GM03348 (cell line): ENCODE results near the gene ANKRD31.

ENCODE experiments used
- DNase-seq: peaks from one replicate; pipeline ENCODE4 v3.0.0; 2012; ENCODE audit warnings: low spot score

ANKRD31 gene

DNA sequence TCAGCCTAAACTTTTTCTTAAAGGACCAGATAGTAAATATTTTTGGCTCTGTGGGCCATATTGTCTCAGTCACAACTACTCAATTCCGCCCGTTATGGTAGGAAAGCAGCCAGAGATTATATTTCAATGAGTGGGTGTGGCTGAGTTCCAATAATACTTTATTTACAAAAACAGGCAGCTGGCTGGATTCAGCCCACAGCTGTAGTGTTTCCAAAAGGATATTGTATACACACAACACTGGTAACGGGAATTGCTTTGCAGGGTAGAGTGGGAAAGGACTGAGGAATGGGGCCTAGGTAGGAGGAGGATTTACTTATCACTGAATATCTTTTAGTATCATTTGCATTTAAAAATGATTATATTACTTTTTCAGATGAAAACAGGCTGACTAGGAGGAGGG is 205.3 kb downstream of the ANKRD31 start:
- DNase-seq = no peak

DNA sequence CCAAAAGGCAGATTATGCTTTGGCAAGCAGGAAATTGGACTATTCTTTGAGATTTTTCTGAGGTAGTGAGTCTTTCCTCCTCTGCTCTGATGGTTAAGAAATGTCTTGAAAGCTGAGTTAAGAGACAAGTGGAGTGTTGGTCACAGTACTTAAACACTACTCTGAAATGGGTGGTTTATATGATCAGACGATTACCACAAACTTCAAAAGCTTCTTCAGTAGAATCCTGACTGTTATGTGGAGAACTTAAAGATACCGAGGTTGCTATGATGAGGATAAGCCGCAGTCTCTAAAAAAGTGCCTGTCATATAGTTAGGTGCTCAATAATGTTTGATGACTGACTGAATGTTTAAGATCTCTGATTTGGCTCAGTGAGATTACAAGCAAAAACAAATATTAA is 208.6 kb downstream of the ANKRD31 start:
- DNase-seq = no peak

DNA sequence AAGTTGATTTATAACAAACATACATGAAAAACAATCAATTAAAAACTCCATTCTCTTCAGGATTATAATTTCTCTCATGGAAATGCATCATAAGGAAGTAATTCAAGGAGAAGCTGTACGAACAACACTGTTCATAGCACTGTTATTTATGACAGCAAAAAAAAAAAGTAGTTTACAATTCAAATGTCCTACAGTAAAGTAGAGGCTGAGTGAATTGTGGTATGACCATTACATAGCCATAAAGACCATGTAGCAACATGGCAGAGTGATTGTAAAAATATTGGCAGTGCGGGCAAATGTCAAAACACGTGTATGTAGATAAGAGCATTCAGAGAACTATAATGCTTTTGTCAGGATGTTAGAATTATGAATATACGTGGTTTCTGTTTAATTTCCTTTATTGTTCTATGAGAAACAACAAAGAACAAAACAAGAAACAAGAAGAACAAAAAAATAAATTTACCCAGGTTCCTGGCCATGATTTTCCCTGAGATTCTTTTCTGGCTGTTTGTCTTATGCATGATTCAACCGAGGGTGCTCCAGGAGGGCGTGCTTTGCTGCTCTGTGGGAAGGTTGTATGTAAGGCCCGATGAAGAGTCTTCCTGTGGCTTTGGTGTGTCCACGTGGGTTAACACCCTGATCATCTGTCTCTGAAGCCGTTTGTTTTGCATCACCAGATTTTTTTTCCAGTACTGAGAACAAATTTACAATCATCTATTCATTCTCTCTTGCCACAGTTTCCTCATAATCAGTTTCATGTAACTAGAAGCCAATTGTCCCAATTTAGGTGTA is 213.1 kb downstream of the ANKRD31 start:
- DNase-seq = no peak

DNA sequence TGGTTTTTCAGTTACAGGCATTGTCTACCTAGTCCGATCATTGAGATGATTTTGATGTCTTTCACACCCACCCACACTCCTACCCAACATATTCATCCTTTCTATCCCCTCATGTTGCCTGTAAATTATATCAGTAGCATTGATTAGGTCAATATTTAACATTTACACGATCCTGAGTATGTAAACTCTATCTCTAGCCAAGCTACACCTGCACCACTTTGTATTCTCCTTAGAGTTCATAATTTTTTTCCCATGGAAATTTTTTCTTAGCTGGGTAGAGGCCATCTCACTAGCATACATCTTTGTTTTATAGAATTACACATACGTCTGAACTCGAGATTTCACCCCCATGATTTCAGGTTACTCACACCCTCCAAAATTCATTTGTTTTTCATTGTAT is 214.9 kb downstream of the ANKRD31 start:
- DNase-seq = no peak

DNA sequence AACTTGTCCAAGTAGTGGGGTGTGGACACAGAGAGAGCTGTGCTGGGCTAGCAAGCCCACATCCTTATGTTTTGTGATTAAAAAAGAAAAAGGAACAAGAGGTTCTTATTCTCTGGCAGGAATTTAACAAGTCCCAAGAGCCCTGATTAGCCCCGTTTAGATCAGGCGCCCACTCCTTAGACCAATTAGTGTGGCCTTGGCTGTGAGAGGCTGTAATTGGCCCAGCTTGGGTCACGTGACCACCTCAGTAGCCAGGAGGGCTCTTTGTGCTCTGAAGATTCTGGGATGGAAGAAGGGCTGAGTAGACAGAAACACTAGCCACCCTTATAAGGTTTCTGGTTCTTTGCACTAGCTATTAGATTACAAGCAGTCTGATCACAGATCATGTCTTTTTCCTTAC is 215.5 kb downstream of the ANKRD31 start:
- no peak for DNase-seq

DNA sequence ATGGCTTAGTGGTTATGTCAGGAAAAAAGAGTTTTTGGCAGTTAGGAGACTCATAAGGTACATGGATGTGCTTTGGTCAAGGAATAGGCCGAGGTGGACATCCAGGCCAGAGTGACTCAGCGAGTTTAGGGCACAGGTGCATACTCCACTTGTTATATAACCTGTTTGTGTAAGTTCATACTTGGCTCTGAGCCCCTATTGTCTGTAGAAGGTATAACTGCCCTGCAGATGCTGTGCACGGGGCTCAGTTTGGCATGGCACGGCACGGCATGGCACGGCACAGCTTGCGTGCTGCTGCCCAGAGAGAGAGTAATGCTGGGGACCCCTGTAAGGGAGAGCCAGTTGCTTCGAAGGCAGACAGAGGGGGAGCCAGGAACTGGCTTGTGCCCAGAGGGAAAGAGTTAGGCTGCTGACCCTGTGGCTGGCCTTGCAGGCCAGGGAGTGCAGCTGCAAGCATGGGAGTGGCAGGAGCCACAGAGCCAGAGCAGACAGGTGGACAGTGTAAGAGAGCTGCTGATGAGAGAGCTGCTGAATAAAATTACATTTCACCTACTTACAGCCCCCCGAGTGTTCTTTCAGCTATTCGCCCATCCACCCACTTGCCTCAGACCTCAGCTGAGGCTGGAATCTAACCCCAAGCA is 216.5 kb downstream of the ANKRD31 start:
- no peak for DNase-seq

DNA sequence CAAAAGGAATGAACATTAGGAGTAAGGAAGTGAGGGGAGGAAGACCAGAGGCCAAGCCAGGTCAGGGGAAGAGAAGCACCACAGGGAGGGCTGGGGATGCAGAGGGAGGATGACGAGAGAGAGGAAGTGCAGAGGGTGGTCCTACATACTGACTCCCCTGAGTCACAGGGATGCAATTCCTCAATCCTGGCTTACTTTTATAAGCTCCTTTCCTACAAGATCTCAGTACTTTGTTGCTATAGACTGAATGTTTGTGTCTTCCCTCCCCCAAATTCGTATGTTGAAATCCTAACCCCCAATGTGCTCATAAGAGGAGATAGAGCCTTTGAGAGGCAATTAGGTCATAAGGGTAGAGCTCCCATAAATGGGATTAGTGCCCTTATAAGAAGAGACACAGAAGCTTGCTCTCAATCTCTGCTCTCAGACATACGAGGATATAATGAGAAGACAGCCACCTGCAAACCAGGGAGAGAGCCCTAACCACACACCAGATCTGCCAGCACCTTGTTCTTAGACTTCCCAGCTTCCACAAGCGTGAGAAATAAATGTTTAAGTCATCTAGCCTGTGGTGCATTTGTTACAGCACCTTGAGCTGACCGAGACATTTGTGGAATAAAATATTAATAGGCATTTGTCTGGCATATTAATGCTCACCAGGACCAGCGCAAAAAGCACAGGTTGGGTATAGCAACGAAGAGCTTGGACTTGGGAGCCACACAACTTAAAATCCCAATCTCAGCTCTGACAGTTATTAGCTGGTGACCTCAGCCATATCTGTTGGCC is 217.7 kb downstream of the ANKRD31 start:
- DNase-seq = no peak
